GM18858 (cell line): ENCODE data around the gene TRAPPC8.
"Not testable (repeated sequence)": the region's sequence is repeated elsewhere in the genome, so short reads cannot be mapped to it uniquely, and the experiment has no call there.

Experiments used
- ATAC-seq: cut with Tn5 transposase; IDR thresholded peaks from one replicate; pipeline ENCODE4 v1.9.1; 2021; ENCODE audit not compliant: unreplicated experiment

TRAPPC8 gene

GRCh38 chr18:31877900-31878299 is 65.0 kb downstream of the TRAPPC8 start:
- no peak for ATAC-seq

- no peak for ATAC-seq
Observed at GRCh38 chr18:31876707-31877106, 66.2 kb downstream of the TRAPPC8 start.

DNA sequence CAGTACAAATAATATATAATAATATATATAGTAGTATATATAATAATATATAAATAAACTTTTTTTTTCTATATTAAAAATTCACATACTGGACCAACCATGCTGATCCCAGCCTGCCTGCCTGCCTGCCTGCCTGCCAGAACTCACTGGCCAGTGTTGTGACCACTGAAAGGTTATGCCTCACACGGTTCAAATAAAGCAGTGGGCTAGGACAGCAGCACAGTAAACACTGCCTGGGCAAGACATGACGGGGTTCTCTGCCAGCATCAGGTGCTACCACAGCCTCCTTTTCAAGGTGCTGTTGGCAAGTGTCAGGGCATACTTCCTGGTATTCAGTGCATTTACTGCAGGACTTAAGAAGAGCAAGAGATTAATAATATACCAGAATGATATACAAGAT is 67.6 kb downstream of the TRAPPC8 start:
- ATAC-seq, result no peak

GRCh38 chr18:31863103-31863502 is 79.8 kb downstream of the TRAPPC8 start:
- ATAC-seq, result no peak

GRCh38 chr18:31860488-31860887 is 82.4 kb downstream of the TRAPPC8 start:
- no peak for ATAC-seq

DNA sequence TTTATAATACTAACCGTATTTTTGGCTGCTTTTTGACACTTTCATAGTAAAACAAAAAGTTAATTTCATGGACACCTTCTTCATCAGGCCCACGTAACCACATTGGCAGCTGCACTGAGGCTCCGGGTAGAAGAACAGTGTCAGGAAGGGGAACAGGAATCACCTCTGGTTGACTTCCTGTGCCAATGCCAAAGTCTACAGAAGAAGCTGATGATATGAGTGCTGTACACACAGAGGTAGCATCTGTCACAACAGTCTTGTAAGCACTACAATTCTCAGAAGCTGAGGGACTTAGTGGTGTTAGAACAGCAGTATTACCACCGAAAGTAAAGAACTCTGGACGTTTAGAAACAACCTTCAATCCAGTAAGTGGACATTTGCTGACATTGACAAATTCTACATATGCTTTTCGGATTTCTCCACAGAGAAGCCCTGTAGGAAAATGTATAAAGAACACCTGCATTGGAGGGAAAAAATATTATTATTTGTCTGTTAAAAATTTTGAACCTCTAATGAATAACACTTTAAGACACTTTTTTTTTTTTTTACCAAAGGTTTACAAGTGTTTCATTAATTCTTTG is 85.3 kb downstream of the TRAPPC8 start:
- no peak for ATAC-seq

DNA sequence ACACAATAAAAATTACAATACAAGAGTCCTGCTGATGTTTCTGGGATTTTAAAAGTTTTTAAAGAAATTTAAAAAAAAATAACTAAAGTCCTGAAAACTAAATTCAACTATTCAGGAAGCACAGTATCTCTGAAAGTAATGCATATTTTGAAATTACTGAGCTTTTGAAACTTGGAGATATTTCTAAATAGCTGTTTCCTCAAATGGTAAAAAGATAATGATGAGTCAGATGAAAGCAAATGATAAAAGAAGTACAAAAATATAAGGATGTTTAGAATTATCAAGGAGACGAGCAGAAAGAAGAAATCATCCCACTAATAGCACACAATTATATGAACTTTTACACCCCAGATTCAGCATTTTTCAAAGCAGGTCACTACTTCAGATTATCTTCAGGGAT is 92.1 kb downstream of the TRAPPC8 start:
- ATAC-seq, result no peak

DNA sequence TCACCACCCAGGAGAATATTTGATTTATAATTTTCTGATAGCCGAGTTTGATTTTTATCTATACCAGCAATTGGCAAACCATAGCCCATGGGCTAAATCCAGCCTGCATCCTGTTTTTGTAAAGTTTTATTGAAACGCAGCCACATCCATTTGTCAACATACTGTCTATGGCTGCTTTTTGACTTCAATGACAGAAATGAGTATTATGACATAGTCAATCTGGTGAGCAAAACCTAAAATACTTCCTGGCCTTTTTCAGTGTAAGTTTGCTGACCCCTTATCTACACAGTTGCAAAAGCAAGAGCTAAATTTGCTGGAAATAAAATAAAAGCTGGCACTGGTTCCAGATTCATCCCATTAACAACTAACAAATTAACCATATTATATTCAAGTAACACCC is 102.4 kb downstream of the TRAPPC8 start:
- no peak for ATAC-seq

DNA sequence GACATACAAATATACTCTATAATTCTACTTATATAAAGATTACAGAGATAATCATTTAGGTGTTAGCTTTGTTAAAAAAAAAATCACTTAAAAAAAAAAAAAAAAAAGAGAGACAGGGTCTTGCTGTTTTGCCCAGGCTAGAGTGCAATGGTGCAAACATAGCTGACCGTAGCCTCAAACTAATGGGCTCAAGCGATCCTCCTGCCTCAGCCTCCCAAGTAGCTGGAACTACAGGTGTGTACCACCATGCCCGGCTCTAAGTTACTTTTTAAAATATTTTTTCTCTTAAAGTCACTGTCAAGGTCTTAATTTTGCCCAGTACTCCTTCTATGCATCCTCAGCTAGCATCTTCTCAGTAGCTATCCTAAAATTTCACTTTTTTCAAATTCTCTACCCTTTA is 105.0 kb downstream of the TRAPPC8 start:
- ATAC-seq, result no peak

DNA sequence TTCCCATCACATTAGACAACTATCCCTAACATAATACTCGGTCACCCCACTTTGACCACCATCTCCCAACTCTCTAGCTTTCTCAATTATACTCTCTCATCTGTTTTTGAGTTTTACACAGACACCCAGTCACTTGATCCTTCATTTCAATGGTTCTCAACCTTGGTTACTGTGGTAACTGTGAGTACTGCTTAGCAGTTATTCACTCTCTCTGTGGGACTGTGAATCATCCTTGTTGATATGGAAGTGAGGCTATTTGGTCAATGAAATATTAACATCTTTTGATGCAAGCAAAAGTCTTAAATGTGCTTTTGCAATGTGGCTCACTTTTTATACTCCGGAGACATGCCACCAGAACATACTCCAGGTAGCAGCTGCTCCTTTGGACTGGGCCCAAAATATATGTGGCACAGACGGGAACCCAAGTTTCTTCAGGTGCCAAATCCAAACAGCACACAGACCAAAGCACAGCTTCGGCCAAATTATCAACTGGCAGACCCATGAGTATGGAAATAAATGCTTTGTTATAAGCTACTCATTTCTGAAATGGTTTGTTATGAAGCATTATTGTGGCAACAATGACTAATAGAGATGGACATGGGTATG is 107.3 kb downstream of the TRAPPC8 start:
- ATAC-seq, result no peak

DNA sequence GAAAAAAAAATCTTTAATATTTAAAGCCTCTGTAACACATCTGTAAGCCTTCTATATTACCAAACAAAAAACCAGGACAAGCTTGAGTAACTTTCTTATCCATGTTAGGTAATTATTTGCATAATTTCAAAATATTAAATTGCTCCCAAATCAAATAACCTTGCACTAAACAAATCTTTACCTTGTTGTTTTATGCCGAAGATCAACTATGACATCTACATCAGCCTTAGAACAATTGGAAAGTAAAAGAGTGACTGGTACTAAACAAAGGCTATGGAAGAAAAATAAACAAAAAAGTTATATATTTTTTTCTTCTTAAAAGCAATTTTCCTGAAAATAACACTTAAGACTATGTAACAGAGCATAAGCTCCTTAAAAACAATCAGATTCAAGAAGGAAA is 111.0 kb downstream of the TRAPPC8 start:
- ATAC-seq, result no peak

GRCh38 chr18:31830686-31831085 is 112.2 kb downstream of the TRAPPC8 start:
- ATAC-seq, result no peak

- ATAC-seq, result no peak
Observed at GRCh38 chr18:31828613-31829012, 114.3 kb downstream of the TRAPPC8 start.

- not testable (repeated sequence) for ATAC-seq
Observed at GRCh38 chr18:31826673-31827325, 116.1 kb downstream of the TRAPPC8 start.

GRCh38 chr18:31825772-31826171 is 117.2 kb downstream of the TRAPPC8 start:
- ATAC-seq, result no peak

DNA sequence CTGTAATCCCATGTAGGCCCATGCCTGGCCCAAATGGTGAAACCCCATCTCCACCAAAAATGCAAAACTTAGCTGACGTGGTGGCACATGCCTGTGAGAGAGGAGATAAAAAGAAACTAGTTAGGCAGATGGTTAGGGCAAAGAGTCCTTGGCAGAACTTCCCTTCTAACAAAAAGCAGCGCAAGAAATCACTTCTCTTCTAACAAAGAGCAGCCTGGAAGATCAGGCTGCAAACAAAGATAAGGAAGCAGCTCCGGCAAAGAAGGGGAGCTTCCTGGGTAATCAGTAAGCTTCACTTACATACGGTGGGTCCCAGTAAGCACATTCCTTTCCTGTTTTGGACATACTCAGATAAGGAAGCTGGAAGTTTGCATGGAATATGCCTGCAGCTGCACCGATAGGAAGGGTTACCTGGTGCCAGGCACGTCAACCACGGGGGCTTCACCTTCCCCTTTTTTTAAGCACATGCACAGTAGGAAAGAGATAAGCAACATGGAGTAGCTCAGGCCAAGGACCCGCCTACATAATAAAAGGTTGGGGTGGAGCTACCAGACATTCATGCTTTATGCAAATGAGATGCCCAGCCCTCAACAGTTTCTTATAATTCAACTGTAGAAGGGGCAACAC is 121.3 kb downstream of the TRAPPC8 start:
- ATAC-seq, result no peak

GRCh38 chr18:31819925-31820229 is 123.1 kb downstream of the TRAPPC8 start:
- ATAC-seq, result no peak

GRCh38 chr18:31819106-31819924 is 123.6 kb downstream of the TRAPPC8 start:
- peak; percentile 69 for ATAC-seq

GRCh38 chr18:31814132-31814531 is 128.8 kb downstream of the TRAPPC8 start:
- no peak for ATAC-seq

- not testable (repeated sequence) for ATAC-seq
Observed at GRCh38 chr18:31810336-31811130, 132.4 kb downstream of the TRAPPC8 start.

GRCh38 chr18:31809049-31809448 is 133.9 kb downstream of the TRAPPC8 start:
- ATAC-seq, result not testable (repeated sequence)
